GM18858 (cell line): ENCODE data around the gene TP53TG3C.
"Not testable (repeated sequence)": the region's sequence is repeated elsewhere in the genome, so short reads cannot be mapped to it uniquely, and the experiment has no call there.

Experiments
- ATAC-seq: cut with Tn5 transposase; IDR thresholded peaks from one replicate; pipeline ENCODE4 v1.9.1; 2021; ENCODE audit not compliant: unreplicated experiment

The TP53TG3C gene

GRCh38 chr16:33193926-33194325, at the start of gene TP53TG3C:
TP53TG3C (plus strand) TSS chr16:33194226; CDS start chr16:33194294, 68 bp downstream.
- ATAC-seq, result not testable (repeated sequence)
